ENCODE data around the gene PXDN. TPM values are rescaled to one million over a fixed set of nuclear protein-coding genes. Genes with fewer than 3 reads are reported as not detected.

Gene PXDN
- total and polyA plus RNA-seq, 2 donors (not counting 3 experiments of a cell fraction or from before 2014, with no cell fraction given): 231 to 308 TPM

- Histone ChIP-seq H3K79me2 (ENCODE audit: control insufficient read depth, insufficient read depth, low read length) (peaks cover 14% of the 10 kb centered on the region), H3K36me3 (ENCODE audit: control insufficient read depth in 2 of 2, extremely low read depth in 1 of 2, insufficient read depth in 2 of 2, low read length in 2 of 2) (peaks cover 0 to 7% of the 10 kb centered on the region in 2 experiments), H3K9me3 (replicated peaks; ENCODE audit: control insufficient read depth, insufficient read depth, low read length) (no peaks in the 10 kb centered on the region), H4K20me1 (replicated peaks; ENCODE audit: control insufficient read depth, extremely low read depth, insufficient read depth, low read length) (no peaks in the 10 kb centered on the region), H3K4me1 (ENCODE audit: control insufficient read depth, extremely low read depth, insufficient read depth, low read length) (no peaks in the 10 kb centered on the region), H3K9ac (replicated peaks; ENCODE audit: extremely low read depth, insufficient read depth, low read length) (no peak overlapping the region), H3K4me3 (replicated peaks in 1 of 3; ENCODE audit: insufficient read depth in 1 of 3, low read depth in 1 of 3, low read length in 3 of 3) (no peak overlapping the region), H2AFZ (ENCODE audit: low read depth, low read length) (no peak overlapping the region), H3K9me1 (replicated peaks; ENCODE audit: control insufficient read depth, extremely low read depth, insufficient read depth, low read length) (no peaks in the 10 kb centered on the region), H3K27ac (ENCODE audit: insufficient read depth, low read depth, low read length) (no peak overlapping the region), H3K4me2 (ENCODE audit: insufficient read depth, low read length) (no peak overlapping the region), H3K27me3 (ENCODE audit: control insufficient read depth in 2 of 2, insufficient read depth in 2 of 2, low read length in 2 of 2) (no peaks in the 10 kb centered on the region)
- CTCF ChIA-PET: no interaction called here
- dilution Hi-C loops (cut with MboI; ENCODE audit: extremely low pct_ligation_motif_present, low sequenced_read_pairs): no loop called here
- POLR2A ChIA-PET: no interaction called here
- intact Hi-C loops (cut with micrococcal nuclease): no loop called here
- DNase-seq (ENCODE audit: low read depth, low spot score): no peak
- no TSS peak for BruUV-seq (replicated peaks)
- TF ChIP-seq, protein P1, sequence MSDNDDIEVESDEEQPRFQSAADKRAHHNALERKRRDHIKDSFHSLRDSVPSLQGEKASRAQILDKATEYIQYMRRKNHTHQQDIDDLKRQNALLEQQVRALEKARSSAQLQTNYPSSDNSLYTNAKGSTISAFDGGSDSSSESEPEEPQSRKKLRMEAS (IDR thresholded peaks at IDR 0.05; ENCODE audit: insufficient read depth, insufficient read length): no peak
- TF ChIP-seq EZH2 (IDR thresholded peaks at IDR 0.05; ENCODE audit: borderline replicate concordance, low read depth, low read length, severe bottlenecking) (no peak), MYC (IDR thresholded peaks at IDR 0.05; ENCODE audit: low read depth, low read length) (no peak), CTCF (IDR thresholded peaks at IDR 0.05; ENCODE audit: extremely low read depth in 1 of 2, insufficient read depth in 1 of 2, low read depth in 1 of 2, low read length in 2 of 2) (no peak), GATA2 (IDR thresholded peaks at IDR 0.05; ENCODE audit: insufficient read depth, insufficient read length, low read depth, low read length) (no peak), POLR2AphosphoS5 (IDR thresholded peaks at IDR 0.05; ENCODE audit: insufficient read depth, low read depth, low read length) (no peak), JUN (IDR thresholded peaks at IDR 0.05; ENCODE audit: borderline replicate concordance, insufficient read depth, insufficient read length, low read depth) (no peak), POLR2A (IDR thresholded peaks at IDR 0.05; ENCODE audit: low read depth, low read length) (no peak), FOS (IDR thresholded peaks at IDR 0.05; ENCODE audit: borderline replicate concordance, insufficient read depth, low read length) (no peak)
- no peak for FAIRE-seq
These were observed 50.6 kb downstream of the PXDN start for GRCh38 chr2:1693723-1694122.
